Thyroid gland (tissue), 4 donors: ENCODE results near the gene ALOXE3. TPM values are rescaled to one million over a fixed set of nuclear protein-coding genes. Genes with fewer than 3 reads are reported as not detected.

ENCODE experiments used
- DNase-seq, 2 donors: peaks; one replicate each; pipeline ENCODE4 v3.0.0-alpha.2; 2019
- H3K27ac ChIP-seq, 3 donors: fragments of 200-600 bp; sonication (generic); 1 replicate in 2 of 3; 2 replicates in 1 of 3; pipeline ENCODE4 v1.5.1; 2016 to 2019; ENCODE audit warnings: mild to moderate bottlenecking in 1 of 3, moderate library complexity in 1 of 3
- H3K27me3 ChIP-seq: fragments of 200-600 bp; sonication (generic); one replicate; pipeline ENCODE4 v1.5.1; 2019
- H3K36me3 ChIP-seq, 2 donors: fragments of 200-600 bp; sonication (generic); one replicate each; pipeline ENCODE4 v1.5.1; 2016 to 2019
- H3K4me1 ChIP-seq, 2 donors: fragments of 200-600 bp; sonication (generic); one replicate each; pipeline ENCODE4 v1.5.1; 2017 to 2019
- H3K4me3 ChIP-seq, 3 donors: fragments of 200-600 bp; sonication (generic); replicated peaks in 1 of 3; 1 replicate in 2 of 3; 2 replicates in 1 of 3; pipeline ENCODE4 v1.5.1; 2016; ENCODE audit warnings: mild to moderate bottlenecking in 1 of 3
- H3K9me3 ChIP-seq: fragments of 200-600 bp; sonication (generic); one replicate; pipeline ENCODE4 v1.5.1; 2017
- CTCF ChIP-seq, 6 experiments: fragments of 200-600 bp in 3 of 6; fragments of 450-650 bp in 3 of 6; sonication (generic) in 3 of 6; IDR thresholded peaks; one replicate each; pipeline ENCODE4 v1.5.1; 2016 to 2019; ENCODE audit warnings: antibody characterized with exemption in 6 of 6, mild to moderate bottlenecking in 2 of 6, inconsistent platforms in 1 of 6, moderate library complexity in 1 of 6
- POLR2A ChIP-seq, 2 donors: fragments of 450-650 bp; IDR thresholded peaks; one replicate each; pipeline ENCODE4 v1.6.1; 2017; ENCODE audit warnings: antibody characterized with exemption in 2 of 2, mild to moderate bottlenecking in 2 of 2, moderate library complexity in 1 of 2
- WGBS, 2 donors: methylation state at CpG; one replicate each; pipeline ENCODE4 v1.1.5; 2017; 5-methylcytosine and 5-hydroxymethylcytosine counted together
- intact Hi-C: fragments of 100-400 bp; cut with DNase I; formaldehyde crosslinking; loops from one replicate; pipeline ENCODE4 v1.15.1; 2023
- total RNA-seq, 4 donors: library from RNA; depleted of rRNA; stranded (reverse); fragments of >200 nt; gene quantifications; one replicate each; pipeline ENCODE4 v1.2.3, GENCODE V29; 2016

Gene ALOXE3
- total RNA-seq, 4 donors from 2014 or later = not detected

- TF ChIP-seq CTCF (IDR thresholded peaks at IDR 0.05) = no peak
- no peak for TF ChIP-seq POLR2A (IDR thresholded peaks at IDR 0.05)
- peaks cover 0 to 12% of the 10 kb centered on the region in 2 donors for H3K4me1 ChIP-seq
- no peak overlapping the region for H3K27ac ChIP-seq
- no peaks in the 10 kb centered on the region for H3K9me3 ChIP-seq
- no peak overlapping the region for H3K4me3 ChIP-seq
- intact Hi-C loops = no loop called here
- no peaks in the 10 kb centered on the region for H3K27me3 ChIP-seq
- no peak for DNase-seq
- 89 to 97% methylated on average over 6 of the region's 6 CpGs for WGBS, 2 donors
- no peaks in the 10 kb centered on the region for H3K36me3 ChIP-seq
Observed at GRCh38 chr17:8084250-8084649, 34.1 kb downstream of the ALOXE3 start.

GRCh38 chr17:8082292-8082691 is 36.0 kb downstream of the ALOXE3 start:
- Histone ChIP-seq H3K4me3 (no peak overlapping the region), H3K4me1 (peaks cover 0 to 14% of the 10 kb centered on the region in 2 donors), H3K36me3 (no peaks in the 10 kb centered on the region), H3K9me3 (no peaks in the 10 kb centered on the region), H3K27ac (no peak overlapping the region), H3K27me3 (peaks cover 5% of the 10 kb centered on the region)
- TF ChIP-seq CTCF (IDR thresholded peaks at IDR 0.05) = no peak
- no peak for TF ChIP-seq POLR2A (IDR thresholded peaks at IDR 0.05)
- DNase-seq = no peak
- 91 to 94% methylated on average over 10 of the region's 10 CpGs for WGBS, 2 donors
- intact Hi-C loops = no loop called here

- intact Hi-C loops = no loop called here
- Histone ChIP-seq H3K27me3 (peaks cover 5% of the 10 kb centered on the region), H3K4me1 (peaks cover 0 to 14% of the 10 kb centered on the region in 2 donors), H3K9me3 (no peaks in the 10 kb centered on the region), H3K4me3 (no peak overlapping the region), H3K27ac (no peak overlapping the region), H3K36me3 (no peaks in the 10 kb centered on the region)
- DNase-seq = no peak
- TF ChIP-seq POLR2A (IDR thresholded peaks at IDR 0.05) (no peak), CTCF (IDR thresholded peaks at IDR 0.05) (no peak)
- 95 to 96% methylated on average over 3 of the region's 3 CpGs for WGBS, 2 donors
Observed at GRCh38 chr17:8081876-8082275, 36.4 kb downstream of the ALOXE3 start.

- intact Hi-C loops = no loop called here
- no peaks in the 10 kb centered on the region for H3K36me3 ChIP-seq
- WGBS, 2 donors = 53 to 54% methylated on average over 12 to 17 of the region's 17 CpGs
- DNase-seq = no peak
- no peak overlapping the region for H3K4me3 ChIP-seq
- H3K27me3 ChIP-seq = peaks cover 5% of the 10 kb centered on the region
- H3K4me1 ChIP-seq = peaks cover 0 to 14% of the 10 kb centered on the region in 2 donors
- no peak overlapping the region for H3K27ac ChIP-seq
- TF ChIP-seq CTCF (IDR thresholded peaks at IDR 0.05) = no peak
- no peak for TF ChIP-seq POLR2A (IDR thresholded peaks at IDR 0.05)
- no peaks in the 10 kb centered on the region for H3K9me3 ChIP-seq
Observed at GRCh38 chr17:8080799-8081219, 37.5 kb downstream of the ALOXE3 start.

- H3K4me1 ChIP-seq = peaks cover 0 to 14% of the 10 kb centered on the region in 2 donors
- no peak for DNase-seq
- peaks cover 5% of the 10 kb centered on the region for H3K27me3 ChIP-seq
- TF ChIP-seq POLR2A (IDR thresholded peaks at IDR 0.05) (no peak), CTCF (IDR thresholded peaks at IDR 0.05) (no peak)
- H3K36me3 ChIP-seq = no peaks in the 10 kb centered on the region
- H3K4me3 ChIP-seq = no peak overlapping the region
- 45 to 48% methylated on average over 11 to 12 of the region's 25 CpGs for WGBS, 2 donors
- intact Hi-C loops = no loop called here
- no peaks in the 10 kb centered on the region for H3K9me3 ChIP-seq
- no peak overlapping the region for H3K27ac ChIP-seq
Observed at GRCh38 chr17:8080208-8080798, 38.0 kb downstream of the ALOXE3 start.
